Subcutaneous preadipocyte (primary cell): Measurements from ENCODE around the gene KCTD14. TPM values are rescaled to one million over a fixed set of nuclear protein-coding genes. Genes with fewer than 3 reads are reported as not detected.

Experiments used
- total RNA-seq: library from RNA; depleted of rRNA; stranded (reverse); fragments of >200 nt; gene quantifications from 2 replicates; pipeline ENCODE4 v1.2.3, GENCODE V29; 2012

Gene KCTD14
- 1.5 and 1.8 TPM in 2 replicates for total RNA-seq

GRCh38 chr11:78022397-78023396 lies at the start of gene KCTD14:
Gene KCTD14 (minus strand): TSS chr11:78023276. CDS start chr11:78023249, 27 bp downstream.

GRCh38 chr11:78063440-78064181 lies 40.5 kb upstream of the KCTD14 start, which contains the start of gene THRSP:
Gene THRSP (plus strand): TSS chr11:78063861. CDS start chr11:78063882, 21 bp downstream.

GRCh38 chr11:77994434-77995362 lies 28.4 kb downstream of the KCTD14 start, which contains the start of gene INTS4:
Gene INTS4 (minus strand): TSS chr11:77994668. CDS start chr11:77994643, 25 bp downstream.

Other genes with a start within 250 kb of the KCTD14 start
- 20.9 and 30.7 TPM in 2 replicates for gene RSF1, start 202.6 kb downstream of the KCTD14 start, total RNA-seq
- gene AAMDC, start 202.1 kb downstream of the KCTD14 start, total RNA-seq = 6.8 and 14.3 TPM in 2 replicates
- gene INTS4, start 28.6 kb downstream of the KCTD14 start, total RNA-seq = 31.6 and 36.6 TPM in 2 replicates
- not detected in 2 replicates for gene THRSP, start 40.6 kb upstream of the KCTD14 start, total RNA-seq
- gene NDUFC2, start 56.6 kb upstream of the KCTD14 start, total RNA-seq = 115 and 124 TPM in 2 replicates
- gene ALG8, start 116.3 kb upstream of the KCTD14 start, total RNA-seq = 49.9 and 51.1 TPM in 2 replicates
- 9.2 and 9.4 TPM in 2 replicates for gene KCTD21, start 165.3 kb upstream of the KCTD14 start, total RNA-seq
- 9.0 and 11.4 TPM in 2 replicates for gene USP35, start 165.6 kb upstream of the KCTD14 start, total RNA-seq